COLO668 (cell line): Measurements from ENCODE around the gene SLC35E2B.

ENCODE experiments used
- DNase-seq: peaks from one replicate; lab custom pipeline; 2025; ENCODE audit not compliant: unreplicated experiment; lab: John Stamatoyannopoulos, UW

Gene SLC35E2B

GRCh38 chr1:1626207-1627141 is 66.1 kb downstream of the SLC35E2B start:
- DNase-seq, result no peak

DNA sequence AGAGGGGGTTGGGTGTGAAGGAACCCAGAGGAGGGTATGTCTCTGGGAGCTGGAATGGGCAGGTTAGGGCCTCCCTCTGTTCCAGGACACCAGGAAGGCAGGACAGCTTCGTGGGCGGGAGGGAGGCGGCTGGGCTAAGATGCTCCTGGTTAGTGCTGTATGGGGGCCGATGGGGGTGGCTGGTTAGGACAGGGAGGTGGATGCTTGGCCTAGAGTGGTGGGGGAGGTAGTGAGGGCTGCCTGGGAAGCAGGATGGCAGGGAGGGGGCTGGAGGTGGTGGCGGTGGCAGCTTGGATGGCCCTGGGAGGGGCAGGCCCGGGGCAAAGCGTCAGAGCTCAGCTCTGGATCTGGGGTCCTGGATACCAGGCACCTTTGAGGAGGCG is 66.8 kb downstream of the SLC35E2B start:
- no peak for DNase-seq

DNA sequence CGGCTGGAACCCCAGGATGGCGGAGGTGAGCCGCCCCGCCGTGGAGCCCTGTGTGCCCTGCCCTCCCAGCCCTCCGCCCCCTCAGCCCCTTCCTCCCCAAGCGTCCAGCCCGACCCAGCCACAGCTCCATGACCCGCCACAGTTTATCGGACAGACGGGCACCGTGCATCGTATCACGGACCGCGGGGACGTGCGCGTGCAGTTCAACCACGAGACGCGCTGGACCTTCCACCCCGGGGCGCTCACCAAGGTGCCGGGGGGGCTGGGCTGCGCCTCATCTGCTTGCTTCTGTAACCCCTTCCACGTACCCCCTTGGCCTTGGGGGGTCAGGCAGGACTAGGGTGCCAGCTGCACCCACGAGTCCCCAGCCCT is 67.2 kb downstream of the SLC35E2B start:
- DNase-seq, result no peak

DNA sequence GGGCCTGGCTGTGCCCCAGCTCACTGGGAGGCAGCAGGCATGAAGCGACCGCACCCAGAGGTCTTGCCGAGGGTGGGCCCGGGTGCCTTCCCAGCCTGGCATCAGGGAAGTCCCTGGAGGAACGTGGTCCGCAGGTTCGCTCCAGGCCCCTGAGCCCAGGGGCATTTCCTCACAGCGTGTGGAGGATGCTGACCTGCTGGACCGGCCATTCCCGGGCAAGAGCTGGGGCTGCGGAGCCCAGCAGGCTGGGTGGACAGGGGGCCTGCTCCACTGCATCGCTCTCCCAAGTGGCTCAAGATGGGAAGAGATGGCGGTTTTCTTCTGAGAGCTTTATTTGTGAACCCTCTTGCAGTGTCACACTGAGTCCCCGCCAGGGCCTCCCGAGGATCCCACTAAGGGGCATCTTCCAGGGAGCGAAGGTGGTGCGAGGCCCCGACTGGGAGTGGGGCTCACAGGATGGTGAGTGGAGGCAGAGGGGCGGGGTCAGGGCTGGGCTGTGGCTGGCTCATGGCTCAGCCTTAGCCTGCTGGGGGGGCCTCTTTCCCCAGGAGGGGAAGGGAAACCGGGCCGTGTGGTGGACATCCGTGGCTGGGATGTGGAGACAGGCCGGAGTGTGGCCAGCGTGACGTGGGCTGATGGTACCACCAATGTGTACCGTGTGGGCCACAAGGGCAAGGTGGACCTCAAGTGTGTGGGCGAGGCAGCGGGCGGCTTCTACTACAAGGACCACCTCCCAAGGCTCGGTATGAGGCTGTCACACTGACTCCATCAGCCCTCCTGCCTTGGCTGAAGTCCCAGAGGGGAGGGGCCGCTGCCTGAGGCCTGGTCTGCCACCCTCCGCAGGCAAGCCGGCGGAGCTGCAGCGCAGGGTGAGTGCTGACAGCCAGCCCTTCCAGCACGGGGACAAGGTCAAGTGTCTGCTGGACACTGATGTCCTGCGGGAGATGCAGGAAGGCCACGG is 67.9 kb downstream of the SLC35E2B start:
- no peak for DNase-seq

GRCh38 chr1:1623631-1624442 is 68.8 kb downstream of the SLC35E2B start:
- no peak for DNase-seq

- DNase-seq, result no peak
These were observed 69.4 kb downstream of the SLC35E2B start for GRCh38 chr1:1623181-1623630.

DNA sequence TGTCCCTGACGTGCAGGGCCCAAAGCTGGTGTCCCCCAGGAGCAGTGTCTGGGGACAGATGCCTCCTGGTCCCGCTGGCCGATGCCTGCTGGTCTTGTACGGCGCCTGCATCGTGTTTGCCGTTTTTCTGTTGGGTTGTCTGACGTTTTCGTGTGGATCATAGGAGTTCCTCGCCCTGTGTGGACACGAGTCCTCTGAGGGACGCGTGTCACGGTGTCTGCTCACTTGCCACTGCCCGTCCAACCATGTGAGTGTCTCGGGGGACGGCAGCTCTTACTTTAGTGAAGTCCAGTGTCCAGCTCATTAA is 69.9 kb downstream of the SLC35E2B start:
- no peak for DNase-seq

GRCh38 chr1:1622010-1622787 is 70.4 kb downstream of the SLC35E2B start:
- DNase-seq, result no peak

- DNase-seq, result no peak
These were observed 71.2 kb downstream of the SLC35E2B start for GRCh38 chr1:1621173-1622009.

DNA sequence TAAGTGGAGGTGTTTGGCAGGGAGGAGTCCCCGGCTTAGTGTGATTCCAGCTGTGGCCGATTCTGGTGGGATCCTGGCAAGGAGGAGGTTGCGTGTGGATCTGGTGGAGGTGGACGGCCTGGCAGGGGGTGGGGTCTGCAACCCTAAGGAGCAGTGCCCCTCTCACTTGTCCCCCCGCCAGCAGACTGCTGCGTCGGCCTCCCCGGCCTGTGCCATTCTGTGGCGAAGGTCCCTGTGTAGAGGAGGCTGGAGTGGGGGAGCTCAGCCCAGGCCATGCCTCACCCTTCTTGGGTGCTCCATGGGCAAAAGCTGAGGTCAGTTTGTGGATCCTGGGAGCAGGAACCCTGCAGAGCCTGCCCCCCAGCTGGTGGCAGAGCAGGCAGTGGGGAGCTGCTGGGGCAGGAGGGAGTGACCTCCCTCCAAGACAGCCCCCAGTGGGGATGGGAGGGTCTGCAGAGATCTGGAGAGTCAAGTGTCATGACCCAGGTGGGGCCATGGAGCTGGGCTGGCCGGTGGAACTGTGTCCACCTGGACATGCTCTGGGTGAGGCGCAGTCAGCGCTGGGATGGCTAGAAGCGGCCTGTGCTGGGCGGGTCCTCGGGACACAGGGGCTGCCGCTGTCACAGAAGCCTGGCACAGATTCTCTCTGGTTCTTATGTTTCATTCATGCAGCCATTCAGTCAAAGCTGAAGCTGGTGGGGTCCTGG is 72.0 kb downstream of the SLC35E2B start:
- no peak for DNase-seq

GRCh38 chr1:1619917-1620361 is 72.7 kb downstream of the SLC35E2B start:
- no peak for DNase-seq

- no peak for DNase-seq
These were observed 74.1 kb downstream of the SLC35E2B start for GRCh38 chr1:1618396-1619068.

- DNase-seq, result no peak
These were observed 74.7 kb downstream of the SLC35E2B start for GRCh38 chr1:1617925-1618324.

- DNase-seq, result no peak
These were observed 75.1 kb downstream of the SLC35E2B start for GRCh38 chr1:1617516-1617915.

- no peak for DNase-seq
These were observed 75.8 kb downstream of the SLC35E2B start for GRCh38 chr1:1616838-1617237.

GRCh38 chr1:1616045-1616790 is 76.4 kb downstream of the SLC35E2B start:
- DNase-seq, result peak; percentile 78

- peak; percentile 100 for DNase-seq
These were observed 77.1 kb downstream of the SLC35E2B start, which contains the start of gene MIB2 for GRCh38 chr1:1615256-1616044. Gene MIB2 (plus strand): TSS chr1:1615500. CDS start chr1:1623453, 7,953 bp downstream.
